HFFc6 (cell line): Measurements from ENCODE around the gene CTNNA2. TPM values are rescaled to one million over a fixed set of nuclear protein-coding genes. Genes with fewer than 3 reads are reported as not detected.

ENCODE experiments used
- DNase-seq: peaks from one replicate; pipeline ENCODE4 v3.0.0-alpha.2; 2018
- H3K27ac Mint-ChIP-seq: 2 replicates; pipeline ENCODE4 v1.8.0; 2020; ENCODE audit warnings: mild to moderate bottlenecking, mixed read lengths
- H3K27me3 Mint-ChIP-seq: 2 replicates; pipeline ENCODE4 v1.8.0; 2021; ENCODE audit warnings: mild to moderate bottlenecking, moderate library complexity, mixed read lengths; ENCODE audit not compliant: insufficient read depth
- H3K36me3 Mint-ChIP-seq: 2 replicates; pipeline ENCODE4 v1.8.0; 2021; ENCODE audit warnings: low read depth, mixed read lengths
- H3K4me1 Mint-ChIP-seq: 2 replicates; pipeline ENCODE4 v1.8.0; 2020; ENCODE audit warnings: low read depth, mixed read lengths
- H3K4me3 Mint-ChIP-seq: 2 replicates; pipeline ENCODE4 v1.8.0; 2020; ENCODE audit warnings: mild to moderate bottlenecking, moderate library complexity, mixed read lengths
- H3K9me3 Mint-ChIP-seq: 2 replicates; pipeline ENCODE4 v1.8.0; 2020; ENCODE audit warnings: mild to moderate bottlenecking, mixed read lengths
- CTCF ChIP-seq: fragments of 200-600 bp; sonication (generic); IDR thresholded peaks from 2 replicates; pipeline ENCODE4 v1.5.0; 2021; ENCODE audit warnings: antibody characterized with exemption, mild to moderate bottlenecking
- total RNA-seq, 6 experiments: library from RNA; stranded (reverse); fragmentation: NEBNext Ultra II Directional; extraction: Animal tissue kit (Norgen Biotek cat#: 25700); gene quantifications; 2 replicates in 1 of 6; 3 replicates in 5 of 6; pipeline ENCODE4 v1.2.3, GENCODE V29; 2021

The CTNNA2 gene
- total RNA-seq, 6 experiments from 2014 or later, result not detected

GRCh38 chr2:80454628-80455027 is 941.8 kb downstream of the CTNNA2 start:
- Mint-ChIP-seq H3K27me3 (no peaks in the 10 kb centered on the region; the same call in 1 of the 2 replicates), H3K36me3 (no peaks in the 10 kb centered on the region), H3K27ac (no peak overlapping the region), H3K4me3 (no peak overlapping the region), H3K4me1 (no peaks in the 10 kb centered on the region), H3K9me3 (no peaks in the 10 kb centered on the region; the same call in 1 of the 2 replicates)
- no peak for TF ChIP-seq CTCF
- no peak for DNase-seq

- Mint-ChIP-seq H3K27ac (no peak overlapping the region), H3K27me3 (no peaks in the 10 kb centered on the region; the same call in none of the 2 replicates), H3K4me3 (no peak overlapping the region), H3K36me3 (no peaks in the 10 kb centered on the region), H3K9me3 (no peaks in the 10 kb centered on the region; the same call in 1 of the 2 replicates), H3K4me1 (no peaks in the 10 kb centered on the region)
- DNase-seq, result no peak
- no peak for TF ChIP-seq CTCF
Observed at GRCh38 chr2:80459028-80459427, 946.2 kb downstream of the CTNNA2 start.

GRCh38 chr2:80461505-80462197 is 948.8 kb downstream of the CTNNA2 start:
- no peaks in the 10 kb centered on the region for H3K36me3 Mint-ChIP-seq
- H3K9me3 Mint-ChIP-seq, result no peaks in the 10 kb centered on the region
- no peak overlapping the region for H3K4me3 Mint-ChIP-seq
- no peaks in the 10 kb centered on the region for H3K4me1 Mint-ChIP-seq
- no peak for TF ChIP-seq CTCF
- no peak overlapping the region for H3K27ac Mint-ChIP-seq
- DNase-seq, result no peak
- H3K27me3 Mint-ChIP-seq, result no peaks in the 10 kb centered on the region; the same call in 1 of the 2 replicates

- Mint-ChIP-seq H3K4me3 (no peak overlapping the region), H3K9me3 (no peaks in the 10 kb centered on the region), H3K27ac (no peak overlapping the region), H3K36me3 (no peaks in the 10 kb centered on the region), H3K27me3 (no peaks in the 10 kb centered on the region; the same call in 1 of the 2 replicates), H3K4me1 (no peaks in the 10 kb centered on the region)
- no peak for TF ChIP-seq CTCF
- DNase-seq, result no peak
Observed at GRCh38 chr2:80462654-80463053, 949.8 kb downstream of the CTNNA2 start.

GRCh38 chr2:80464275-80464674 is 951.4 kb downstream of the CTNNA2 start:
- H3K27me3 Mint-ChIP-seq, result peaks cover 2% of the 10 kb centered on the region; the same call in 1 of the 2 replicates
- DNase-seq, result no peak
- no peak for TF ChIP-seq CTCF
- H3K27ac Mint-ChIP-seq, result no peak overlapping the region
- no peaks in the 10 kb centered on the region for H3K36me3 Mint-ChIP-seq
- H3K4me3 Mint-ChIP-seq, result no peak overlapping the region
- no peaks in the 10 kb centered on the region; the same call in 1 of the 2 replicates for H3K9me3 Mint-ChIP-seq
- no peaks in the 10 kb centered on the region for H3K4me1 Mint-ChIP-seq
